ENCODE results near the gene SNAI3.

Gene SNAI3

DNA sequence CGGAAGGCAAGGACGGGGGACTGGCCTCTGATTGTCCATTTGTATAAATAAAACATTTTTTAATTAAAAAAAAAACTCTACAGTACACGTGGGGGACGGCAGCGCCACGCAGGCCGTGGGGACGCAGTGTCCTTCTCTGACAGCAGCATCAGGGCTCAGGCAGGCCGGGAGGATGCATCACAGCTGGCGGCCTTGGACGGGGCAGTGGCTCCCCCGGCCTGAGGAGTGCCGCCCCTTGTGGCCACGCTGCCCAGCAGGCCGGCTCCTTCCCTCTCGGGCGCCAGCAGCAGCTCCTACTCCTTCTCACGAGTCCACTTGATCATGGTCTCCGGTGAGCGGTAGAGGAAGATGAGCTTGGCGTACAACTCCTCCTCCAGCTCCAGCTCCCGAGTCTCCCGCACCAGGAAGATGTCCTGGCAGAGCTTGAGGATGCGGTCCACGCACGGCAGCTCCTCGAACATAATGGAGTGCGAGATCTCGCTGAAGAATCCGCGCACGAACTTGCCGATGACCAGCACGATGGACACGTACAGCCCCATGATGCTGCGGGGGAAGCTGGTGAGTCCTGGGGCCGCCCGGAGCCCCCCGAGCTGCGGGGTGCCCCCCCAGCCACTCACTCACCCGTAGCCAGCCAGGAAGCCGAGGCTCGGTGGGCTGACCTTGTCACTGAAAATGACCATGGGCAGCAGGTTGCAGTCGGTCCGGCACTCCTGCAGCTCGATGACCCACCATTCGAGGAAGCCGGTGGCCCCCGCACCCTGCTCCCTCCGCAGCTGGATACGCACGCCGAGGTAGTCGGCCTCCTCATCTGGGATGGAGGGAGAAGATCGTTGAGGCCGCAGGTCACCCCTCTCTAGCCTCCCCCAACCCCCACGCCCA is 29.2 kb upstream of the SNAI3 start:
- H3K27ac ChIP-seq = no peak overlapping the region
- TF ChIP-seq ZFX (IDR thresholded peaks at IDR 0.05; ENCODE audit: borderline replicate concordance) = no peak
- TF ChIP-seq, protein P1, sequence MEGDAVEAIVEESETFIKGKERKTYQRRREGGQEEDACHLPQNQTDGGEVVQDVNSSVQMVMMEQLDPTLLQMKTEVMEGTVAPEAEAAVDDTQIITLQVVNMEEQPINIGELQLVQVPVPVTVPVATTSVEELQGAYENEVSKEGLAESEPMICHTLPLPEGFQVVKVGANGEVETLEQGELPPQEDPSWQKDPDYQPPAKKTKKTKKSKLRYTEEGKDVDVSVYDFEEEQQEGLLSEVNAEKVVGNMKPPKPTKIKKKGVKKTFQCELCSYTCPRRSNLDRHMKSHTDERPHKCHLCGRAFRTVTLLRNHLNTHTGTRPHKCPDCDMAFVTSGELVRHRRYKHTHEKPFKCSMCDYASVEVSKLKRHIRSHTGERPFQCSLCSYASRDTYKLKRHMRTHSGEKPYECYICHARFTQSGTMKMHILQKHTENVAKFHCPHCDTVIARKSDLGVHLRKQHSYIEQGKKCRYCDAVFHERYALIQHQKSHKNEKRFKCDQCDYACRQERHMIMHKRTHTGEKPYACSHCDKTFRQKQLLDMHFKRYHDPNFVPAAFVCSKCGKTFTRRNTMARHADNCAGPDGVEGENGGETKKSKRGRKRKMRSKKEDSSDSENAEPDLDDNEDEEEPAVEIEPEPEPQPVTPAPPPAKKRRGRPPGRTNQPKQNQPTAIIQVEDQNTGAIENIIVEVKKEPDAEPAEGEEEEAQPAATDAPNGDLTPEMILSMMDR (IDR thresholded peaks at IDR 0.05) = no peak

DNA sequence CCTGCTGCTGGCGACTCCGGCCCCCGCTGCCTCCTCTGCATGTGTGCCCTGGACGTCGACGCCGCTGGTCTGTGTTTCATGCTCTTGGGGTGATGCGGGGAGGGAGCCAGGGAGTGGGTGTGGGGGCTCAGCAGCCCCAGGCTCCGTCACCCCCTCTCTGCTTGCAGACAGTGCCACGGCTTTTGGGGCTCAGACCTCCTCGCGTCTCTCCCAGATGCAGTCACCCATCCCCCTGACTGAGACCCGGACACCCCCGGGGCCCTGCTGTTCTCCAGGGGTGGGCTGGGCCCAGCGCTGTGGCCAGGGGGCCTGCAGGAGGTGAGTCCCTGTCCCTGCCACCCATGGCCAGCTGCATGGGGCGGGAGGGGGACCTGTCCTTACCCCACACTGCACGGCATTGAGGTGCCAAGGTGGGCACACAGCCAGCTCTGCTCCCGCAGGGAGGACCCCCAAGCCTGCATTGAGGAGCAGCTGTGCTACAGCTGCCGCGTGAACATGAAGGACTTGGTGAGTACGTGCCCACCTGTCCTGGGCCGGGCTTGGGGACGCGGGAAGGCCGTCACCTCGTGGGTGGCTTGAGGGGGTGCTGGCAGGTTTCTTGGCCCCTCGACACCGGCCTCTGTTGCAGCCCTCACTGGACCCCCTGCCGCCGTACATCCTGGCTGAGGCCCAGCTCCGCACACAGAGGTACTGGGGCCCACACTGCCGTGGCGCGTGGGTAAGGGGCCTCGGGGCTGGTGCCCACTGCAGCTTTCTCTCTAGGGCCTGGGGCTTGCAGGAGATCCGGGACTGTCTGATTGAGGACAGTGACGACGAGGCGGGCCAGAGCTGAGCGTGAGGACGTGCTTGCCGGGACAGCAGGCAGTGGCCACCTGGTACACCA is 28.4 kb upstream of the SNAI3 start:
- TF ChIP-seq, protein P1 (IDR thresholded peaks at IDR 0.05) = no peak
- TF ChIP-seq ZFX (IDR thresholded peaks at IDR 0.05; ENCODE audit: borderline replicate concordance) = no peak
- no peak overlapping the region for H3K27ac ChIP-seq

DNA sequence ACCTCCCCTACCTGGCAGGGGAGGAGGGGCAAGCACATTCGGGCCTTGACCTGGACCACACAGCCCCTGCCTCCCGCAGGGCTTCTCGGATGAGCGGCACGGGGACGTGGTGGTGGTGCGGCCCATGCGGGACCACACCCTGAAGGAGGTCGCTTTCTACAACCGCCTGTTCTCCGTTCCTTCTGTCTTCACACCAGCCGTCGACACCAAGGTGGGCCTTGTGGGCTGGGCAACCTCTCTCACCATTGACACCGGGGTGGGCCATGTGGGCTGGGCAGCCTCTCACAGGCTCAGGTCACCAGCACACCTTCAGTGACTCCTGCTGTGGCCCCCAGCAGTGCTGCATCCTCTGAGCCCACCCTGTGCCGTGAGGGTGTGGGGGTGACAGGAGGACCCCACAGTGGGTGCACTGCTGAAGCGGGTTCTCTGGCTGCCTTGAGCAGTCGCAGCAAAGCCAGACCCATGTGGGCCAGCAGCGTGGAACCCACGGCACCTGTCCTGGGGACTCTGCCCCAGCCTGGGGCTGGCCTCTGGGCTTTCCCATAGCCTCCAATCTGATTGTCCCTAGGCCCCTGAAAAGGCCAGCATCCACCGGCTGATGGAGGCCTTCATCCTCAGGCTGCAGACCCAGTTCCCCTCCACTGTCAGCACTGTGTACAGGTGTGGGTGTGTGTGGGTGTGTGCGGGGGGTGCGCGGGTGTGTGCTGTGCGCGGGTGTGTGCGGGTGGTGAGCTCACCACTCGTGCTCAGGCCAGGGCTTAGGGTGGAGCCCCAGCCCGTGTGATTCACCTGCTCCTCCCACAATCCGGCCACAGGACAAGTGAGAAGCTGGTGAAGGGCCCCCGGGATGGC is 27.5 kb upstream of the SNAI3 start:
- TF ChIP-seq, protein P1 (IDR thresholded peaks at IDR 0.05) = no peak
- no peak for TF ChIP-seq ZFX (IDR thresholded peaks at IDR 0.05; ENCODE audit: borderline replicate concordance)
- 0 out of 2 replicates have a peak overlapping the region, but pooled peaks have one; percentile 4 for H3K27ac ChIP-seq

DNA sequence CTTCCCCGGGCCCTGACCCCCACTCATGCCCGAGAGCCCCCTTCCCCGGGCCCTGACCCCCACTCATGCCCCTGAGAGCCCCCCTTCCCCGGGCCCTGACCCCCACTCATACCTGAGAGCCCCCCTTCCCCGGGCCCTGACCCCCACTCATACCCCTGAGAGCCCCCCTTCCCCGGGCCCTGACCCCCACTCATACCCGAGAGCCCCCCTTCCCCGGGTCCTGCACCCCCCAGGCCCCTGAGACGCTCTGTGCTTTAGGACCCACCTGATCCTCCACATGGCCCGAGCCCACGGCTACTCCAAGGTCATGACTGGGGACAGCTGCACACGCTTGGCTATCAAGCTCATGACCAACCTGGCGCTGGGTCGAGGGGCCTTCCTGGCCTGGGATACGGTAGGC is 26.7 kb upstream of the SNAI3 start:
- no peak overlapping the region for H3K27ac ChIP-seq
- TF ChIP-seq ZFX (IDR thresholded peaks at IDR 0.05; ENCODE audit: borderline replicate concordance) = no peak
- TF ChIP-seq, protein P1 (IDR thresholded peaks at IDR 0.05) = no peak

DNA sequence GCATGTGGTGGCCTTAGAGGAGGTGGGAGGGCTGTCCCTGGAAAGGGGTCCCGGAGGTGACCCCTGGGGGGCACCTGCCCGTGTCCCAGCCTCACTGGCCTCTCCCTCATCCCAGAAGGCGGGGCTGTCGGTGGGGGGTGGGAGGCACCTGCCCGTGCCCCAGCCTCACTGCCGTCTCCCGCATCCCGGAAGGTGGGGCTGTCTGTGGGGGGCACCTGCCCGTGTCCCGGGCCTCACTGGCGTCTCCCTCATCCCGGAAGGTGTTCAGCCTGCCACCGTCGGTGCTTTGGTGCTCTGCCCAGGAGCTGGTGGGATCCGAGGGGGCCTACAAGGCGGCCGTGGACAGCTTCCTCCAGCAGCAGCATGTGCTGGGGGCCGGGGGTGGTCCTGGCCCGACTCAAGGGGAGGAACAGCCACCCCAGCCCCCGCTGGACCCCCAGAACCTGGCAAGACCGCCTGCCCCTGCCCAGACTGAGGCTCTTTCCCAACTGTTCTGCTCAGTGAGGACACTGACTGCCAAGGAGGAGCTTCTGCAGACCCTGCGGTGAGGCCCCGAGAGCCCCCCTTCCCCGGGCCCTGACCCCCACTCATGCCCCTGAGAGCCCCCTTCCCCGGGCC is 26.2 kb upstream of the SNAI3 start:
- no peak for TF ChIP-seq ZFX (IDR thresholded peaks at IDR 0.05; ENCODE audit: borderline replicate concordance)
- TF ChIP-seq, protein P1 (IDR thresholded peaks at IDR 0.05) = no peak
- H3K27ac ChIP-seq = no peak overlapping the region

DNA sequence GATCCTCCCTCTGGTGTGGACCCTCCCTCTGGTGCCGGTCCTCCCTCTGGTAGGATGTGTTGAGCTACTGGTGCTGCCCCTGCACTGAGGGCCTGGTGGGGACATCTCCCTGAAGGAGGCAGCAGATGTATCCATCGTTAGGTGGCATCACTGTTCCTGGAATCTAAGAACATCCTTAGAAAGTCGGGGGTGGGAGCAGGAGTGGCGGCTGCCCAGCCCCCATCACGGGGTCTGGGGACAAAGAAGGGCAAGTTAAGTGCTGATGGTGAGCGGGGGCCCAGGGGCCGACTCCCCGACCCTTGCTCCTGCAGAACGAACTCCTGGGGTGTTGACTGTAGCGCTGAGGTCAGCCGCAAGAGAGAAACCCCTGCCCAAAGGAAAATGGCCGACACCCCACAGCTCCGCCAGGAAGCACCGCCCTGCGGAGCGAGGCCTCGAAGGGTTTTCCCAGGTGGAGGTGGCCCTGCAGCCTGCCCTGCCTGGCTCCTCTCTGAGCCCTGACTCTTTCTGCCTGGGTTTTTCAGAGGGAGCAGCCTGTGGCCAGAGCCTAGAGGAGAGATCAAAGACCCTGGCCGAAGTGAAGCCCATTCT is 25.5 kb upstream of the SNAI3 start:
- no peak overlapping the region for H3K27ac ChIP-seq
- no peak for TF ChIP-seq ZFX (IDR thresholded peaks at IDR 0.05; ENCODE audit: borderline replicate concordance)
- TF ChIP-seq, protein P1 (IDR thresholded peaks at IDR 0.05) = no peak

Data from 22Rv1 (cell line).